Neural crest cell (in vitro differentiated cells): ENCODE results near the gene LCAT. TPM values are rescaled to one million over a fixed set of nuclear protein-coding genes. Genes with fewer than 3 reads are reported as not detected.

Experiments
- DNase-seq: peaks from one replicate; pipeline ENCODE4 v3.0.0; 2021; ENCODE audit warnings: low read depth, mixed read lengths, low spot score
- H3K27ac Mint-ChIP-seq: one replicate; pipeline ENCODE4 v1.8.0; 2021; ENCODE audit warnings: mild to moderate bottlenecking, mixed read lengths; ENCODE audit not compliant: unreplicated experiment
- H3K27me3 Mint-ChIP-seq: 2 replicates; pipeline ENCODE4 v1.8.0; 2021; ENCODE audit warnings: low read depth, mild to moderate bottlenecking, mixed read lengths
- H3K36me3 Mint-ChIP-seq: 2 replicates; pipeline ENCODE4 v1.8.0; 2021; ENCODE audit warnings: low read depth, mild to moderate bottlenecking, mixed read lengths
- H3K4me1 Mint-ChIP-seq: 2 replicates; pipeline ENCODE4 v1.8.0; 2021; ENCODE audit warnings: mixed read lengths
- H3K4me3 Mint-ChIP-seq: one replicate; pipeline ENCODE4 v1.8.0; 2021; ENCODE audit warnings: mild to moderate bottlenecking, mixed read lengths
- H3K9me3 Mint-ChIP-seq: 2 replicates; pipeline ENCODE4 v1.8.0; 2021; ENCODE audit warnings: mixed read lengths
- CTCF ChIP-seq: fragments of 200-600 bp; sonication (generic); conservative IDR thresholded peaks from 2 replicates; pipeline ENCODE4 v1.5.0; 2021; ENCODE audit warnings: antibody characterized with exemption, mild to moderate bottlenecking
- total RNA-seq: library from RNA; stranded (reverse); gene quantifications from 2 replicates; pipeline ENCODE4 v1.2.1, GENCODE V29; 2021

The LCAT gene
- total RNA-seq, 1 donor from 2014 or later, result 16.6 TPM

- Mint-ChIP-seq H3K9me3 (no peaks in the 10 kb centered on the region), H3K36me3 (no peaks in the 10 kb centered on the region), H3K27ac (no peak overlapping the region), H3K27me3 (no peaks in the 10 kb centered on the region), H3K4me1 (no peaks in the 10 kb centered on the region), H3K4me3 (peak overlapping the region; percentile 23)
- DNase-seq, result peak; percentile 69
- TF ChIP-seq CTCF, result peak; percentile 85
These were observed 15.2 kb downstream of the LCAT start for GRCh38 chr16:67928561-67929364.

DNA sequence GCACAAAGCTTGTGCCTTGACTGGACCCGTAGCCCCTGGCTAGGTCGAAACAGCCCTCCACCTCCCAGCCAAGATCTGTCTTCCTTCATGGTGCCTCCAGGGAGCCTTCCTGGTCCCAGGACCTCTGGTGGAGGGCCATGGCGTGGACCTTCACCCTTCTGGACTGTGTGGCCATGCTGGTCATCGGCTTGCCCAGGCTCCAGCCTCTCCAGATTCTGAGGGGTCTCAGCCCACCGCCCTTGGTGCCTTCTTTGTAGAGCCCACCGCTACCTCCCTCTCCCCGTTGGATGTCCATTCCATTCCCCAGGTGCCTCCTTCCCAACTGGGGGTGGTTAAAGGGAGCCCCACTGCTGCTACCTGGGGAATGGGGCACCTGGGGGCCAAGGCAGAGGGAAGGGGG is 15.8 kb downstream of the LCAT start:
- Mint-ChIP-seq H3K36me3 (no peaks in the 10 kb centered on the region), H3K9me3 (no peaks in the 10 kb centered on the region), H3K4me3 (no peak overlapping the region), H3K27me3 (no peaks in the 10 kb centered on the region), H3K27ac (peak overlapping the region; percentile 81), H3K4me1 (no peaks in the 10 kb centered on the region)
- DNase-seq, result no peak
- TF ChIP-seq CTCF, result no peak

GRCh38 chr16:67927131-67927941 is 16.6 kb downstream of the LCAT start:
- Mint-ChIP-seq H3K27me3 (no peaks in the 10 kb centered on the region), H3K27ac (no peak overlapping the region)
- no peak for DNase-seq

DNA sequence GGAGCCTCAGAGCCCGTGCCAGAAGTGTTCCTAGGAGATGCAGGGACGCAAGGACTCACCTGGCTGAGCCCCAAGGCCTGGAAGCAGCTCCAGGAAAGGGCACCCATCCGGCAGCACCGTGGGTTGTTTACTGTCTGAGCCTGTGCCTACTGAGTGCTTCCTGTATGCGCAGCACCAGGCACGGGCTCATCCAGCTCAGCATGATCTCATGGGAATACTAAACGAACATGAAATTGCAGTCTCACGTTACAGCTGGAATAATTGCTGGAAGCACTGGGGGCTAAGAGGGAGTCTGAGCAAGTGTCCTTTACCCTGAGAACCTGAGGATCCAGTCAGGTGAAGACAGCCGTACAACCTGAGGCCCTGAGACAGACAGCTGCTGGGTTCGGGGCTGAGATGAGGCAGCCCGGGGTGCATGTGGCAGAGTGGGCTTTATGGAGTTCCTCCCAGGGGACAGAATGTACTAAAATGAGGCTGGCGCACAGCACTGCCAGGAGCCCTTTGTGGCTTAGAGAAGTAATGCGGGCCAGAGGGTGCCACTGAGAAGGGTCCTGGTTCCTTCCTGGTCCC is 17.7 kb downstream of the LCAT start:
- DNase-seq, result no peak
- H3K4me1 Mint-ChIP-seq, result no peaks in the 10 kb centered on the region
- H3K27ac Mint-ChIP-seq, result peak overlapping the region; percentile 35

More at GRCh38 chr16:67927131-67927941, 16.6 kb downstream of the LCAT start:
- Mint-ChIP-seq H3K4me1 (no peaks in the 10 kb centered on the region), H3K36me3 (no peaks in the 10 kb centered on the region), H3K9me3 (no peaks in the 10 kb centered on the region), H3K4me3 (no peak overlapping the region)
- TF ChIP-seq CTCF, result no peak

More for the DNA sequence above, 17.7 kb downstream of the LCAT start:
- Mint-ChIP-seq H3K36me3 (no peaks in the 10 kb centered on the region), H3K27me3 (no peaks in the 10 kb centered on the region), H3K4me3 (peak overlapping the region; percentile 49), H3K9me3 (no peaks in the 10 kb centered on the region)
- no peak for TF ChIP-seq CTCF
